ENCODE measurements around the gene CAB39.
A peak's percentile ranks its signal among the peaks of the same experiment; 100 is the strongest.

Gene CAB39

DNA sequence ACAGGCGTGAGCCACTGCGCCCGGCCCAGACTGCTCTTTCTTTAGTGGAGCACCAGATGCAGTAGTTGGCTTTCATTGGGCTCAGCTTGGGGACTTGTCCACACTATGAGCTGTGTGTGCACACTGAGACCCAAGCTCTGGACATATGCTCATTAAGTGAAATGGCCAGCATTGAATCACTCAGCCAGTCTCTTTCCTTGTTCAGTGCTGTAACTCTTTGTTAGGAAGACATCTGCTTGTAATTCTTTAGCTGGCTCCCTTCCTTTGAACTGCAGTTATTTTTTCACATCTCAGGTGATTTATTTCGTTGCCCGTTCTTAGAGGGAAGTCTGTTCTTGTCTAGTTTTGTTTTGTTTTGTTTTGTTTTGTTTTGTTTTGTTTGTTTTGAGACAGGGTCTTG lies 70.5 kb downstream of the CAB39 start:
- TF ChIP-seq POLR2A (IDR thresholded peaks at IDR 0.05; ENCODE audit: low read depth, low read length), result no peak
- no peak for DNase-seq (ENCODE audit: insufficient read length, low spot score)
- FAIRE-seq, result no peak

DNA sequence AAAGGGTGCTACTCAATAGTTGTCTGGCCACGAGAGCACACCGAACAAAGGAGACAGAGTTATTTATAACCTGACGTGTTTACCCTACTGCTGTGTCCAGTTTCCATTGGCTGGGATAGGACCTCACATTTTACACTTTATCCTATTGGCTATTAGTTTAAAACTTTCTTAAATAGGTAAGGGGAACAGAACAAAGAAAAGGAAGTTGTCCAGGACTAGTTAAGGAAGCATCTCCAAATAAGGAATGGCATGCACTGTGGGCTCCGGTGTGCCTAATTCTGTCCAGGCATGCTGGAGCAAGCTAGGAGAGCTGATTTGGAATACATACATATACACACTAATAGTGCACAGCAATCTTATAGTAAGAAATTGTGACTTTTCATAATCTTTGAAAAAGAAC lies 72.2 kb downstream of the CAB39 start:
- no peak for TF ChIP-seq POLR2A (IDR thresholded peaks at IDR 0.05; ENCODE audit: low read depth, low read length)
- DNase-seq (ENCODE audit: insufficient read length, low spot score) (no peak), FAIRE-seq (no peak)

- no peak for TF ChIP-seq POLR2A (IDR thresholded peaks at IDR 0.05; ENCODE audit: low read depth, low read length)
- no peak for DNase-seq (ENCODE audit: insufficient read length, low spot score)
- no peak for FAIRE-seq
Measured at GRCh38 chr2:230785346-230785745, 72.7 kb downstream of the CAB39 start.

- DNase-seq (ENCODE audit: insufficient read length, low spot score) (no peak), FAIRE-seq (no peak)
- TF ChIP-seq POLR2A (IDR thresholded peaks at IDR 0.05; ENCODE audit: low read depth, low read length), result no peak
Measured at GRCh38 chr2:230787101-230787500, 74.5 kb downstream of the CAB39 start.

DNA sequence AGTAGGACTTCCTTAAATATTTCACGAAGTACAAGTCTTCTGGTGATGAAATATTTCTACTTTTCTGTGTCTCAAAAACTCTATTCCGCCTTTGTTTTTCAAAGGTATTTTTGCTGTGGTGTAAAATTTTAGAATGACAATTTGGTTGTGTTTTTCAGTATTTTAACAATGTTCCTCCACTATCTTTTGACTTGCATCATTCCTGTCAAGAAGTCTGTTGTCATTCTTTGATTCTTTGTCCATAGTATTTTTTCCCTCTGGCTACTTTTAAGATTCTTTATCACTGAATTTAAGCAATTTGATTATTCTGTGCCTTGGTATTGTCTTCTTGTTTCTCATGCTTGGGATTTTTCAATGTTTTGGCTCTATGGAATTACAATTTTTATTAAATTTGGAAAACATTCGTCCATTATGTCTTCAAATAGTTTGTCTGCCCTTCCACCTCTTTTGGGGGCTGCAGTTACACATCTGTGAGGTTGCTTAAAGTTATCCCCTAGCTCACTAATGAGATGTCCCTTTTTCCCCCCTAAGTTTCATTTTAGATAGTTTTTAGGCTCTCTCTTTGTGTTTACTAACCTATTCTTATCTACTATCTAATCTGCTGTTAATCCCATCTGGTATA lies 76.0 kb downstream of the CAB39 start:
- no peak for TF ChIP-seq POLR2A (IDR thresholded peaks at IDR 0.05; ENCODE audit: low read depth, low read length)

GRCh38 chr2:230790981-230791380 lies 78.3 kb downstream of the CAB39 start:
- FAIRE-seq (no peak), DNase-seq (ENCODE audit: insufficient read length, low spot score) (no peak)
- TF ChIP-seq POLR2A (IDR thresholded peaks at IDR 0.05; ENCODE audit: low read depth, low read length), result no peak

More for the DNA sequence above, 76.0 kb downstream of the CAB39 start:
- no peak for FAIRE-seq
- no peak for DNase-seq (ENCODE audit: insufficient read length, low spot score)

GRCh38 chr2:230793572-230794359 lies 81.1 kb downstream of the CAB39 start:
- FAIRE-seq (peak; percentile 99), DNase-seq (ENCODE audit: insufficient read length, low spot score) (peak; percentile 63)
- no peak for TF ChIP-seq POLR2A (IDR thresholded peaks at IDR 0.05; ENCODE audit: low read depth, low read length)

- no peak for DNase-seq (ENCODE audit: insufficient read length, low spot score)
- TF ChIP-seq POLR2A (IDR thresholded peaks at IDR 0.05; ENCODE audit: low read depth, low read length), result no peak
- no peak for FAIRE-seq
Measured at GRCh38 chr2:230794497-230794896, 81.9 kb downstream of the CAB39 start.

GRCh38 chr2:230795856-230796255 lies 83.2 kb downstream of the CAB39 start:
- no peak for TF ChIP-seq POLR2A (IDR thresholded peaks at IDR 0.05; ENCODE audit: low read depth, low read length)
- DNase-seq (ENCODE audit: insufficient read length, low spot score) (no peak), FAIRE-seq (no peak)

DNA sequence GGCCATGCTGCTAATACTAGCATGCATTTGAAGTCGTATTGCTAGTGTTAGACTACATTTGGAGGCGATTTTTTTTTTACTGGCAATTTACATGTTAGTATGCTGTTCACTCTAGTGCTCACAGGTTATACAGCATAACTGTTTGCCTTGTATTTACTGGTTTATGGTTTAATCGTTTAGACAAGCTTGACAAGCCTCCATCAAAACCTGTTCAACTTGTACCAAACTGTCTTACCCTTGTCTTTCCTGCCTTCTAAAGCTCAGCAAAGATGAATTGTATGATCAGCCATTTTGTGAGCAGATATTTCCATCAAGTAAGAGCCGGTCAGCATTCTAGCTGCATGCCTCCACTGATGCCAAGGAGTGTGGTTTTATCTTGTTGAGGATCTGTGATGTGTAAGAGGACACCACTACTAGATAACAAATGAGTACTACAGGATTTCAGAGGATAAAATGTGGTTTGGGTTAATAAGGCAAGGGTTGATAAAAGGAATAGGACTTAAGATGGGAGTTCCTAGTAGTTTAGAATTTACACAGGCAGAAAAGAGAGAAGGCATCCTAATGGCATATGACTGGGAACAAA lies 83.7 kb downstream of the CAB39 start:
- FAIRE-seq, result no peak
- DNase-seq (ENCODE audit: insufficient read length, low spot score), result no peak
- TF ChIP-seq POLR2A (IDR thresholded peaks at IDR 0.05; ENCODE audit: low read depth, low read length), result no peak

- no peak for TF ChIP-seq POLR2A (IDR thresholded peaks at IDR 0.05; ENCODE audit: low read depth, low read length)
- DNase-seq (ENCODE audit: insufficient read length, low spot score) (no peak), FAIRE-seq (no peak)
Measured at GRCh38 chr2:230797515-230798495, 85.2 kb downstream of the CAB39 start.

DNA sequence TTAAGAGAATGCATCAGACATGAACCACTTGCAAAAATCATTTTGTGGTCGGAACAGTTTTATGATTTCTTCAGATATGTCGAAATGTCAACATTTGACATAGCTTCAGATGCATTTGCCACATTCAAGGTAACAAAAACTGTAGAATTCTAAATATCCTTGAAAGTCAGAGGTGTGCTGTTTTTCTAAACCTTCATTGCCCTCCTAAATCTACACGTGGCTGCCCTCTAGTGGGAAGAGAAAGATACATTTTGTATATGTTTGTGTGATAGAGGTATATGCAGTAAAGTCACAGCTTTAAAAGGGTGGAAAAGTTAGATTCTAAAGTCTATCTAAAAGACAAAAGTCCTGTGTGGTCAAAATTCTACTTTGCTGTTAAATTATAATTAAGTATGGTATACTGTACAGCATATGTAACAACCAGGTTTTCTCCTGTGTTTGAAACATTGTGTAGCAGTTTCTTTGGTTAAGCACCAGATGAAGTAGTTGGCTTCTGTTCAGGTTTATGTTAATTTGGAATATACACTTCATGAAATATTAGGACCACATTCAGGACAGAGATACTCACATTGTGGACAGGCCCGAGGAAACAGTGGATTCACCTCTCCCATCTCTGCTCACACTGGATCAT lies 86.2 kb downstream of the CAB39 start:
- no peak for TF ChIP-seq POLR2A (IDR thresholded peaks at IDR 0.05; ENCODE audit: low read depth, low read length)
- FAIRE-seq, result peak; percentile 60
- no peak for DNase-seq (ENCODE audit: insufficient read length, low spot score)

DNA sequence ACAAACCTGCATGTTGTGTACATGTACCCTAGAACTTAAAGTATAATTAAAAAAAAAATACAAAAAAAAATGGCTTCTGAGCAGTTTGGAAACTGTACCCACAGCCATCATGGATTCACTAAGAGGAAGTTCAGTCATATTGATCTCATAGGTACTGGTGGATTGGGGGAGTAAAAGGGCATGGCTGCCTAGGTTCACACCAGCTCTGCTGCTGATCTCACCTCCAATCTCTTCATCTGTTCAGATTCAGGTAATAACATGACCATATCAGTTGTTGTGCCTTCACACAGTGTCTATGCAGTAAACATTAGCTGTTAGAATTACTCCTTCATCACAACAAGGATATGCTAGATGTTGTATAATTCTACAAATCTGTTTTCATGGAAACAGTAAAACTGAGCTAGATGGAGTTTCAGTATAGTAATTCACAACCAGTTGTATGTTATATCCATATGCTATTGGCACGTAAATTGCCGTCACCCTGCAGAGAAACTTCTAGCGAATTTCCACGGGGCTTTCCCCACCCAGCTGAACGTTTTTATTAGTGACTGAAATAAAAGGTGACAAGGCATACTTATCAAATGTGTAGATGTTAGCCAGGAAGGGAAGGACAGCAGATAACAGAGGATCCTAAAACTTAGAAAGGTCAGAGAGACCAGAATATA lies 92.8 kb downstream of the CAB39 start:
- FAIRE-seq, result no peak
- TF ChIP-seq POLR2A (IDR thresholded peaks at IDR 0.05; ENCODE audit: low read depth, low read length), result no peak
- no peak for DNase-seq (ENCODE audit: insufficient read length, low spot score)

All from H54 (cell line).